Activated T-cell treated with anti-CD3 and anti-CD28 coated beads for 1 hour (primary cell): ENCODE results near the gene MED15.

ENCODE experiments used
- DNase-seq: peaks from one replicate; pipeline ENCODE4 v3.0.0-alpha.2; 2020; ENCODE audit warnings: low read depth

The MED15 gene

GRCh38 chr22:20626811-20627210 is 119.4 kb downstream of the MED15 start:
- DNase-seq, result no peak

GRCh38 chr22:20627432-20627831 is 120.0 kb downstream of the MED15 start:
- DNase-seq, result no peak

GRCh38 chr22:20628081-20628939 is 120.9 kb downstream of the MED15 start:
- no peak for DNase-seq

GRCh38 chr22:20629401-20629800 is 122.0 kb downstream of the MED15 start:
- no peak for DNase-seq

- no peak for DNase-seq
These were observed 123.6 kb downstream of the MED15 start for GRCh38 chr22:20630873-20631617.

GRCh38 chr22:20632082-20632481 is 124.7 kb downstream of the MED15 start:
- DNase-seq, result no peak

- no peak for DNase-seq
These were observed 125.1 kb downstream of the MED15 start for GRCh38 chr22:20632518-20632917.

GRCh38 chr22:20634560-20635226 is 127.3 kb downstream of the MED15 start:
- no peak for DNase-seq

GRCh38 chr22:20635227-20635591 is 127.8 kb downstream of the MED15 start:
- DNase-seq, result no peak

- no peak for DNase-seq
These were observed 128.8 kb downstream of the MED15 start for GRCh38 chr22:20636075-20636812.

GRCh38 chr22:20636945-20637344 is 129.5 kb downstream of the MED15 start:
- DNase-seq, result no peak
